Immature natural killer cell (primary cell): Measurements from ENCODE around the gene EMP2. TPM values are rescaled to one million over a fixed set of nuclear protein-coding genes. Genes with fewer than 3 reads are reported as not detected.

Experiments
- DNase-seq, 3 donors: peaks; one replicate each; pipeline ENCODE4 v3.0.0; 2022; ENCODE audit warnings: mixed read lengths in 1 of 3
- H3K27ac Mint-ChIP-seq, 6 donors: one replicate each; pipeline ENCODE4 v1.8.0; 2020; ENCODE audit warnings: mixed read lengths in 6 of 6, mild to moderate bottlenecking in 5 of 6, inconsistent platforms in 4 of 6, moderate library complexity in 3 of 6
- H3K27me3 Mint-ChIP-seq, 3 donors: one replicate each; pipeline ENCODE4 v1.8.0; 2020 to 2021; ENCODE audit warnings: low read depth in 3 of 3, mild to moderate bottlenecking in 3 of 3, mixed read lengths in 3 of 3, moderate library complexity in 3 of 3, inconsistent platforms in 1 of 3
- H3K36me3 Mint-ChIP-seq, 3 donors: one replicate each; pipeline ENCODE4 v1.8.0; 2020; ENCODE audit warnings: mixed read lengths in 3 of 3, inconsistent platforms in 2 of 3, mild to moderate bottlenecking in 2 of 3
- H3K4me1 Mint-ChIP-seq, 2 donors: one replicate each; pipeline ENCODE4 v1.8.0; 2020; ENCODE audit warnings: inconsistent platforms in 2 of 2, mild to moderate bottlenecking in 2 of 2, mixed read lengths in 2 of 2, moderate library complexity in 1 of 2
- H3K4me3 Mint-ChIP-seq, 5 donors: one replicate each; pipeline ENCODE4 v1.8.0; 2020; ENCODE audit warnings: mild to moderate bottlenecking in 5 of 5, mixed read lengths in 5 of 5, inconsistent platforms in 3 of 5, moderate library complexity in 3 of 5
- H3K9me3 Mint-ChIP-seq, 6 donors: one replicate each; pipeline ENCODE4 v1.8.0; 2020; ENCODE audit warnings: mild to moderate bottlenecking in 6 of 6, mixed read lengths in 6 of 6, inconsistent platforms in 4 of 6, moderate library complexity in 3 of 6
- polyA plus RNA-seq, 3 donors: library from polyadenylated mRNA; unstranded; fragments of 300-500 nt; fragmentation: Illumina TruSeq; gene quantifications; one replicate each; pipeline ENCODE4 v1.2.3, GENCODE V29; 2021

Gene EMP2
- polyA plus RNA-seq, 3 donors from 2014 or later: not detected

DNA sequence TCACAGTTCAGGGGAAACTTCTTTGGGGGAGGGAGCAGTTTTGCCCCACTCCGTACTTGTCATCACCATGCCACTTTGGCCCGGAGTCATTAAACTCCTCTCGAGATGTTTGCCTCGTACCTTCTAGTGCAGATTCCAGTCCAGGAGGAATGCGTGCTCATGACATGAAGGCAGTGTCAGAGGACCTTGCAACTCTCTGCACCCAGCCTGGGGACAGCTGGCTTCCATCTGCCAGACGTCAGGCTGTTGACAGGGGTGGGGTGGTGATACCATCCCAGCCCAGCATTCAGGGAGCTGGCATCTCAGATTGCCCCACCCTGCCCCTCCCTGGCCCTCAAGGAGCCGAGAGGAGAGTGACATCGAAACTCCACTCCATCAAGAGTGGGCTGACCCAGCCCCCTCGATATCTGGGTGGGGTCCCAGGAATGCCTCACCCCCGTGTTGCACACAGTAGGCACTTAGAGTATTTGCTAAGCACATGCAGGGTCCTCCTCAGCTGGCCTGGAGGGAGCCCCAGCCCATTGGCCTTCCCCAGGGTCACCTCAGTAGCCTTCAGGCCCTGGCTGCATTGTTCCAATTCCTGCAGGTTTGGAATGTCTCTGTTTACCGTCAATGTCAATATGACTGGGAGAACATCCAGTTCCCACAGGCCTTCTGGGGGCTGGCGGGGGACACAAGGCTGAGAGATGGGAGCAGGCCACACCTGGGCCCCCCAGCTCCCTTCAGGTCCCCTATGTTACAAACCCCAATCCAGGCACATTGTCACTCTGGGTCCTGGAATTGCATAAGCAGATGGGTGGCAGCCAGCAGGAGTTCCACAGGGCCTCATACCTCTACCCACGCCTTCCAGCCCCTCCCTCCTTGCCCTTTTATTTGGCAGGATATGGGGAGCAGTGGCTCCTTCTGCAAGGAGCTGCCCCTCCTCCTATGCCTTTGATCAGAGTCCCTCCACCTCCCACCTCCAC lies 21.3 kb upstream of the EMP2 start:
- Mint-ChIP-seq H3K4me1 (no peaks in the 10 kb centered on the region), H3K9me3 (no peaks in the 10 kb centered on the region), H3K4me3 (no peak overlapping the region), H3K36me3 (no peaks in the 10 kb centered on the region), H3K27me3 (peaks cover under 1 to 10% (median 5%) of the 10 kb centered on the region in 3 donors), H3K27ac (no peak overlapping the region)
- no peak for DNase-seq

DNA sequence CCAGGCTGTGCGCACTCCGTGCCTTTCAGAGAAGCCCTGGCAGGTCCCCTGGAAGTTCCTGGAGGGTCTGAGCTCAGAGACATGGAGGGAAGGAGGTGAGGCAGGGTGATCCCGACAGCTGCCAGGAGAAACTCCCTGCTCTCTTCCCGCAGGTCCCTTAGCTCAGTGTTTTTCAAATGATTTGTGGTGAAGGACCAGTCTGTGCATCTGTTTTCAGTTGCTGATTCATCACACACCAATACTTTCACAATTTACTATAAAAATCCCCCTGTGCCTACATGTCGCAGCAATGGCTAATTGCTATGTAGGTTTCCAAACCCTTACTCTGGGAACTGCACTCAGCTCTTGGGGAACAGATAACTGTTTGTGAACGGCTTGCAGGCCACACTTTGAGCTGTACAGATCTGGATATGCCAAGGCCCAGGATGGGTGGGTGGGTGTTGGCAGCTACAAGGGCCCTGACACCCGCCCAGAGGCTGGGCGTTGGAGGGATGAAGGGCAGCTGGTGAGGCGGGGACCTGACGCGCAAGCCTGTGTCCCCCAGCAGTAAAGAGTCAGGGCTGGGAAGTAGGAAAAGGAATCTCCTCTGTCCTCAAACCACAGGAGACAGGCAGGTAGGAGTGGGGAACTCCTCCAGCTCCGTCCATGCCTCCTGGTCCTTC lies 20.5 kb upstream of the EMP2 start:
- Mint-ChIP-seq H3K9me3 (no peaks in the 10 kb centered on the region), H3K27me3 (peaks cover 0 to 10% (median 4%) of the 10 kb centered on the region in 3 donors), H3K4me1 (no peaks in the 10 kb centered on the region), H3K27ac (no peak overlapping the region), H3K36me3 (no peaks in the 10 kb centered on the region), H3K4me3 (no peak overlapping the region)
- DNase-seq: no peak

DNA sequence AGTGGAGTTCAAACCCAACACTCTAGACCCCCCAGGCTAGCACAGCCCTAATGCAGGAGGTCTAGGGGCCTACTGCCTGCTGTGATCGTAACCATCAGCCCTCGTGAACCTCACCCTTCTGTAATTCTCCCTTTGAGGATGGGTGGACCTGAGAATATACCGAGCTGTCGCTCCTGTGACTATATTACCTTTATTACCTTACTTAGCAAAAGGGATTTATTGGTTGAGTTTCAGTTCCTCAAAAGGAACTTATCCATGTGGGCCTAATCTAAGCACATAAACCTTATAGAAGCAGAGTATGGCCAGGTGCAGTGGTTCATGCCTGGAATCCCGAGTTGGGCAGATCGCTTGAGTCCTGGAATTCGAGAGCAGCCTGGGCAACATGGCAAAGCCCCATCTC lies 19.2 kb upstream of the EMP2 start:
- peaks cover 0 to 10% (median 4%) of the 10 kb centered on the region in 3 donors for H3K27me3 Mint-ChIP-seq
- no peak for DNase-seq
- H3K4me3 Mint-ChIP-seq: no peak overlapping the region
- H3K36me3 Mint-ChIP-seq: no peaks in the 10 kb centered on the region
- H3K4me1 Mint-ChIP-seq: no peaks in the 10 kb centered on the region
- H3K9me3 Mint-ChIP-seq: no peaks in the 10 kb centered on the region
- no peak overlapping the region for H3K27ac Mint-ChIP-seq

DNA sequence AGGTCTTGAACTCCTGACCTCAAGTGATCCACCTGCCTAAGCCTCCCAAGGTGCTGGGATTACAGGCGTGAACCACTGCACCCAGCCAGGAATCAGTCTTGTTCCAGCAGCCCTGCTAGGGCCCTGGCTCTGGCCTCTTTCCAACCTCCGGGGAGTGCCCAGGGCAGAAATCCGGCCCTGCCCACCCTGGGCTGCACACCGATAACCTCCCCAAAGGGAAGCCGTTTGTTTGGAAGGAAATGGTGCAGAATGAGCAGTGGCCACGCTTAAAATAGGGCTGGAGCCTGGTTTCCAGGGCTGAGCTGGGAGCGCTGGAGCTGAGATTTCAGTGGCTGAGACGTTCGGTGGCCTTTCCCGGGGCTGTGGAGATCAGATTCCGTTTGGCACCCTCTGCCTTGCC lies 17.8 kb upstream of the EMP2 start:
- Mint-ChIP-seq H3K27ac (no peak overlapping the region), H3K4me3 (no peak overlapping the region), H3K27me3 (peaks cover 0 to 10% (median 4%) of the 10 kb centered on the region in 3 donors), H3K36me3 (no peaks in the 10 kb centered on the region), H3K9me3 (no peaks in the 10 kb centered on the region), H3K4me1 (no peaks in the 10 kb centered on the region)
- DNase-seq: no peak

DNA sequence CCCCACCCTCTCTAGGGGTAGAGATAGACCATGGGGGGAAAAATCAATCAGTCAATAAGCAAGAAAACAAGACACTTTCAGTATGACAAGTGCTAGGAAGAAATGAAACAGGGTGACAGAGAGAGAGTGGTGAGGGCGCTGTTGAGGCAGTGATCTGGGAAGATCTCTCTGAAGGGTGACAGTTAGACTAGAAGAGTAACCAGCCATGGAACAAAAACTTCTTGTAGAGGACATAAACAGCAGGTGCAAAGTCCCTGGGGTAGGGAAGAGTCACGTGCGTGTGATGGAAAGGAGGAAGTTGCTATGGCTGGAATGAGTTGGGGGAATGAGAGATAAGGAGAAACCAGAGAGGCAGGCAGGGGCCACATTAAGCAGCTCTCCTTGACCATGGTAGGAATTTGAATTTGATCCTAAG lies 16.8 kb upstream of the EMP2 start:
- no peaks in the 10 kb centered on the region for H3K4me1 Mint-ChIP-seq
- H3K27ac Mint-ChIP-seq: no peak overlapping the region
- H3K27me3 Mint-ChIP-seq: peaks cover 0 to 10% (median 4%) of the 10 kb centered on the region in 3 donors
- H3K36me3 Mint-ChIP-seq: no peaks in the 10 kb centered on the region
- no peak for DNase-seq
- no peaks in the 10 kb centered on the region for H3K9me3 Mint-ChIP-seq
- no peak overlapping the region for H3K4me3 Mint-ChIP-seq

DNA sequence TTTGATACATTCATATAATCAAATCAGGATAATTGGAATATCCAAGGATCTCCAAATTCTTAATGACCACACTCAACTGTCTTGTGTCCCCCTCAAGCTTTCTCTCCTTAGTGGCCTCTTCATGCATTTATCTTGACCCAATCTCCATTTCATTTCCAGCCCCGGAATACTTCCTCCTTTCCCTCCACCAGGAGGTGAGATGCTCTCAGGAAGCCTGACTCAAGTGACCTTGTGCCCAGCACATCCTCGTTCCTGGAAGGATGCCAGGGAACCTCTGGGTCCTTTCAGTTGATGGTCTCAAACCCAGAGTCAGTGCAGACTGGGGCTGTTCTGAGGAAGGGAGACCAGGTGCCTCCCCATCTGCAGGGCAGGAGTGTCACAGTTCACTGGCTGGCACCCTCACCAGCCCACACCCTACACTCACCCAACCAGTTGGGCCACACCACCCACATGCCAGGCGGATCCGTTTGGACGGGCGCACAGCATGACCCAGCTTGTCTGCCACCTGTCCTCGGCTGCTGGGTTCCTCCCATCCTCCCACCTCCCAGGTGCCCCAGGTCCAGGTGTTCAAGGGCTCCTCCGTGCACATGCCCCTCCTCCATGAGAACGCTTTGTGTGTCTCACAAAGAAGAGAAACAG lies 14.0 kb upstream of the EMP2 start:
- Mint-ChIP-seq H3K36me3 (no peaks in the 10 kb centered on the region), H3K4me3 (no peak overlapping the region), H3K4me1 (no peaks in the 10 kb centered on the region), H3K9me3 (no peaks in the 10 kb centered on the region), H3K27ac (no peak overlapping the region), H3K27me3 (peaks cover 2 to 8% (median 3%) of the 10 kb centered on the region in 3 donors)
- DNase-seq: no peak

DNA sequence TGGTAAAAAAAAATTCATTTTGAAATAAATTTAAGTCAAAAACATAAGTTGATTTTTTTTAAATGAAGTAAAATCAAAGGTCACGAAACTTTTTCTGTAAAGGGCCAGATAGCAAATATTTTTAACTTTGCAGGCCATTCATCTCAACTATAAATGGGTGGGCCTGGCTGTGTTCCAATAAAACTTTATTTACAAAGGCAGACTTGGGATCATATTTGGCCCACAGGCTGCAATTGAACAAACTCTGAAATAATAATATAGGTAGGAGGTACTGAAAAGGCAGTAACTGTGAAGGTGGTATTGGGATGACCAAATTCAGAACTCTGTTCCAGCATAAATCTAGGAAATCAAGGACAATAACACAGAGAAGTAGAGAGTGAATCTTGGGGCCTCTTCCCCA lies 12.2 kb upstream of the EMP2 start:
- peaks cover 2 to 11% (median 7%) of the 10 kb centered on the region in 3 donors for H3K27me3 Mint-ChIP-seq
- H3K36me3 Mint-ChIP-seq: no peaks in the 10 kb centered on the region
- no peaks in the 10 kb centered on the region for H3K4me1 Mint-ChIP-seq
- no peaks in the 10 kb centered on the region for H3K9me3 Mint-ChIP-seq
- H3K27ac Mint-ChIP-seq: no peak overlapping the region
- no peak for DNase-seq
- no peak overlapping the region for H3K4me3 Mint-ChIP-seq

DNA sequence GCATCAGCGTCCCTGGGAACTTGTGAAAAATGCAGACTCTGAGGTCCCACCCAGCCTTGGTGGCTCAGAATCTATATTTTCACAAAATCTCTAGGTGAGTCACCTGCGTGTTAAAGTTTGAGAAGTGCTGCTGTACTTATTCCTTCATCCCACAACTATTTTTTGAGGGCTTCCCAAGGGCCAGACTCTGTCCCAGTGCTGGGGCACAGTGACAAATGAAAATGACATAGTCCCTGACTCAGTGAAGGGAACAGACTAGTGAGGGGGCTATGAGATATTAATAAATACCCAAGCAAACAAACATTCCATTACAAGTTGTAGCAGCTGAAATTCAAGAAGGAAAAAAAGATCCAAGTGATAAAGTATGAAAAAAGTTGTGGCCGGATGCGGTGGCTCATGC lies 9.9 kb upstream of the EMP2 start:
- H3K27me3 Mint-ChIP-seq: peaks cover 0 to 7% (median 5%) of the 10 kb centered on the region in 3 donors
- no peaks in the 10 kb centered on the region for H3K9me3 Mint-ChIP-seq
- no peaks in the 10 kb centered on the region for H3K4me1 Mint-ChIP-seq
- DNase-seq: no peak
- no peak overlapping the region for H3K4me3 Mint-ChIP-seq
- no peaks in the 10 kb centered on the region for H3K36me3 Mint-ChIP-seq
- H3K27ac Mint-ChIP-seq: no peak overlapping the region

DNA sequence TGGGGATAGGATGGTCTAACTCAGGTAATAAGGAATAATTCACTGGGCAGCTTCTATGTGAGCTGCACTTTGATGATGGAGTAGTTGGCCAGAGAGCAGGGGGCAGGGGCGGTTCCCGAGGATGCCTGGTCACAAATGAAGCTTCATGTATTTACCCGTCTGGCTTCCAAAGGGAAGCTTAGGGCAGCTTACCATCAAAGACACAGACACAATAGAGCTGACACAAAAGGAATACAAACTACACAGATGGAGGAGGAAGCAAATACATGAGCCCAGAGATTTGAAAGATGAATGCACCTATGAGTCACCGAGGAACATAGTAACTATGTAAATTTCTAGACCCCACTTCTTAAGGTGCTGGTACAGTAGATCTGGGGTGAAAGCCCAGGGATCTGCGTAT lies 8.7 kb upstream of the EMP2 start:
- Mint-ChIP-seq H3K4me1 (no peaks in the 10 kb centered on the region), H3K4me3 (no peak overlapping the region)

DNA sequence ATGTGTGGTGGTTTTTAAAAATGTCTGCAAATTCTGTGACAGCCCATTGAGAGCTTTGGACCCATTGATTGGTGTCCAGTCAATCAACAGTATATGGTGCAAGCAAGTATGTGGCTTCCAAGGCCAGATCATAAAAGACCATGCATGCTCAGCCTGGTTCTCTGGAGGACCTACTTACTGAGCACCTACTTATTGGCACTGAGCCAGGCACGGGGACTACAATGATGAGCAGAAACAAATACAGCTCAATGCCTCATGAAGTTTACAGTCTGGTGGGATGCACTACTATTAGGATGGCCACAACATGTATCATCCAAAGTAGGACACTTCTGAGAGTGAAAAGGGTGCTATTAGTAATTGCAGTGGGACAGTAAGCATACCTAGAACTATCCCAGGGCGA lies 7.2 kb upstream of the EMP2 start:
- Mint-ChIP-seq H3K4me3 (no peak overlapping the region), H3K9me3 (no peaks in the 10 kb centered on the region), H3K27me3 (peaks cover 0 to 10% (median 5%) of the 10 kb centered on the region in 3 donors), H3K27ac (no peak overlapping the region), H3K4me1 (no peaks in the 10 kb centered on the region), H3K36me3 (no peaks in the 10 kb centered on the region)
- no peak for DNase-seq

More for the DNA sequence above, 8.7 kb upstream of the EMP2 start:
- Mint-ChIP-seq H3K36me3 (no peaks in the 10 kb centered on the region), H3K9me3 (no peaks in the 10 kb centered on the region), H3K27ac (no peak overlapping the region), H3K27me3 (peaks cover 0 to 7% (median 5%) of the 10 kb centered on the region in 3 donors)
- DNase-seq: no peak

DNA sequence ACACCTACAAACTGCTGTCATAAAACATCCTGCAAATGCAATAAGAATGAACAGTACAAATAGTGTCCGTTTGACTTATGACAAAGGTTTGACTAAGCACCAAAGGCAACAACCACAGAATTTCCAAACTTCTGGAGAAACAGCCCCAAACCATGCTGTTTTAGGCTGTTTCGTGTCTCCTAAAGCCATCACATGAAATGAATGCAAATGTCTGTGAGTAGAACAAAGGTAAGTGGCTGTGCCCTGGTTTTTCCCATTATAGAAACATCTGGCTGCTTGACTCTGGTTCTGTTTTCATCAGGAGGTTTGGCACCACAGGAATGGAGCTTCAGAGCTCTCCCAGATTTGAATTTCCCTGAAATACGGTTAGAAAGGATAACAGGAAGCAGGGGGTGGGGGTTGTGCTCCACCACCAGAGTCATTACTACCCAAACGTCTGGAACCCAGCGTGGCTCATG lies 4.6 kb upstream of the EMP2 start:
- no peaks in the 10 kb centered on the region for H3K36me3 Mint-ChIP-seq
- DNase-seq: no peak
- H3K4me1 Mint-ChIP-seq: no peaks in the 10 kb centered on the region
- H3K9me3 Mint-ChIP-seq: no peaks in the 10 kb centered on the region
- peaks cover 6 to 21% (median 6%) of the 10 kb centered on the region in 3 donors for H3K27me3 Mint-ChIP-seq
- H3K27ac Mint-ChIP-seq: no peak overlapping the region
- no peak overlapping the region for H3K4me3 Mint-ChIP-seq

DNA sequence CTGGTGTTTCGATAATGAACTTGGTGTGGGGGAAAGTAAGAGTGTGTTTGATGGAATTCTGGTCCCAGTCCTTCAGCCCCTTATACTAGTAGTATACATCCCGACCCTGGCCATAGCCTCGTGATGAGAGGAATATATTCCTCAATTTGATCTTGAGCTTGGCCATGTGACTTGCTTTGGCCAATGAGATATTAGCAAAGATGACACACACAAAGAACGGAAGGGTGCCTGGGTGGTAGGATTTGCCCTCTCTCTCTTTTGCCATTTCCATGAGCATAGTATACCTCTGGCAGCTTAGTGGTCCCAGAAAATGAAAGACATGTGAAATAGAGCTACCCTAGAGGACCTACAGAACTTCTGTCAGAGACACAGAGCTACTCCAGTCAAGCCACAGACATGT lies 2.9 kb upstream of the EMP2 start:
- H3K27me3 Mint-ChIP-seq: peaks cover 8 to 21% (median 8%) of the 10 kb centered on the region in 3 donors
- no peak overlapping the region for H3K4me3 Mint-ChIP-seq
- DNase-seq: no peak
- H3K27ac Mint-ChIP-seq: no peak overlapping the region
- H3K9me3 Mint-ChIP-seq: no peaks in the 10 kb centered on the region
- no peaks in the 10 kb centered on the region for H3K36me3 Mint-ChIP-seq
- H3K4me1 Mint-ChIP-seq: no peaks in the 10 kb centered on the region

DNA sequence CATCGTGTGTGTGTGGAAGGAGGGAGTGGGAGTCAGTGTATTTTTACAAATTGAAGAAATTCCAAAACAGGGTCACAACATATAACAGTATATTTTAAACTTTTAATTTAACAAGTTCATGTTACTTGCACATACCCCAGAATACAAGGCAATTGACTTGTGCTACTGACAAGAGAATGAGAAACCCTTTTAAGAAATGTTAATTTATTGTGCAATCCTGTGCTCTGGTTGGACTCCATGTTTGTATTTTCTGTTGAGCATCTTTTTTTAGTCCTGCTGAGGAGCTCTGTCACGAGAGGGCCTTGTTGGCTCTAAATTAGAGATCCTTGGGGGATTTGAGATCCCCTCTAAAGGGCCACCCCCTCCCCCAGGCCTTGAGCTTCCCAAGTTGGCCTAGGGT lies 1.1 kb upstream of the EMP2 start:
- Mint-ChIP-seq H3K27me3 (peaks cover 5 to 21% (median 8%) of the 10 kb centered on the region in 3 donors), H3K4me3 (no peak overlapping the region)

DNA sequence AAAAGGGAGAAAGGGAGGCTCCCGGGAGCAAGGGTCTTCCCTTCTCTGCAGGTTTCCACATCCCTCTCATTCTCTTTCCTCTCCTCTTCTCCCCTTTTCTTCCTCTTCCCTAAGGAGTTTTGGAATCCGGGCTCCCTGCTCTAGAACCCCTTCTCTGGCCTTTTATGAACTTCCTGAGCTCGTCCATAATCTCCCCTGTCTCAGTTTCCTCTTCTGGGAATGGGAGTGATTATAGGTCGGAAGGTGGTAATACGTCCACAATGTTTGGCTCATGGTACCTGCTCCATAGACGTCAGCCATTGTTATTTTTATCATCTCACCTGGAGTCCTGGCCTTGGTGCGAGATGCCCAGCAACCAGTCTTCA lies 467 bp upstream of the EMP2 start:
- no peak for DNase-seq
- H3K36me3 Mint-ChIP-seq: no peaks in the 10 kb centered on the region
- H3K4me1 Mint-ChIP-seq: no peaks in the 10 kb centered on the region
- H3K27me3 Mint-ChIP-seq: peaks cover 5 to 21% (median 8%) of the 10 kb centered on the region in 3 donors
- H3K4me3 Mint-ChIP-seq: no peak overlapping the region
- no peak overlapping the region for H3K27ac Mint-ChIP-seq
- no peaks in the 10 kb centered on the region for H3K9me3 Mint-ChIP-seq

More for the DNA sequence above, 1.1 kb upstream of the EMP2 start:
- no peak for DNase-seq
- H3K36me3 Mint-ChIP-seq: no peaks in the 10 kb centered on the region
- no peak overlapping the region for H3K27ac Mint-ChIP-seq
- no peaks in the 10 kb centered on the region for H3K4me1 Mint-ChIP-seq
- H3K9me3 Mint-ChIP-seq: no peaks in the 10 kb centered on the region
